OCI-LY3 (cell line): ENCODE results near the gene TRIM28.
A peak's percentile ranks its signal among the peaks of the same experiment; 100 is the strongest.

Experiments
- H2AFZ ChIP-seq: fragments of 200-600, 300-600 bp; shearing (Covaris generic); 2 replicates; pipeline ENCODE4 v1.6.0; 2014; ENCODE audit warnings: antibody characterized with exemption, low read depth, low read length
- H3K27ac ChIP-seq: fragments of 200-600, 300-600 bp; sonication (generic); 2 replicates; pipeline ENCODE4 v1.5.1; 2014; ENCODE audit warnings: mild to moderate bottlenecking, low read length, moderate library complexity, mixed read lengths
- H3K27me3 ChIP-seq: fragments of 200-600, 300-600 bp; sonication (generic); 2 replicates; pipeline ENCODE4 v1.6.1; 2014; ENCODE audit warnings: low read depth, low read length, mixed read lengths
- H3K36me3 ChIP-seq: fragments of 200-600, 300-600 bp; sonication (generic); replicated peaks from 2 replicates; pipeline ENCODE3; 2014; ENCODE audit warnings: low read depth, low read length, mixed read lengths
- H3K4me1 ChIP-seq: fragments of 300-600, 200-600 bp; sonication (generic); 2 replicates; pipeline ENCODE4 v1.6.1; 2014; ENCODE audit warnings: low read length, mixed read lengths
- H3K4me2 ChIP-seq: fragments of 200-600, 300-600 bp; sonication (generic); 2 replicates; pipeline ENCODE4 v1.6.1; 2014; ENCODE audit warnings: low read length, mixed read lengths
- H3K4me3 ChIP-seq: fragments of 300-600, 200-600 bp; sonication (generic); 2 replicates; pipeline ENCODE4 v1.5.1; 2014; ENCODE audit warnings: antibody characterized with exemption, mild to moderate bottlenecking, low read length, moderate library complexity
- H3K79me2 ChIP-seq: fragments of 300-600, 200-600 bp; shearing (Covaris generic); 2 replicates; pipeline ENCODE4 v1.6.1; 2014; ENCODE audit warnings: mild to moderate bottlenecking, low read length, mixed read lengths
- H3K9ac ChIP-seq: fragments of 300-600, 200-600 bp; shearing (Covaris generic); 2 replicates; pipeline ENCODE4 v1.6.0; 2014; ENCODE audit warnings: mild to moderate bottlenecking, low read length, moderate library complexity
- H3K9me3 ChIP-seq: fragments of 200-600, 300-600 bp; shearing (Covaris generic); 2 replicates; pipeline ENCODE4 v1.6.1; 2014; ENCODE audit warnings: low read length, mixed read lengths; ENCODE audit not compliant: insufficient read depth
- H4K20me1 ChIP-seq: fragments of 200-600, 300-600 bp; sonication (generic); 2 replicates; pipeline ENCODE4 v1.6.1; 2016; ENCODE audit warnings: low read length, mixed read lengths; ENCODE audit not compliant: insufficient read depth
- CTCF ChIP-seq: fragments of 200-600, 300-600 bp; sonication (generic); IDR thresholded peaks from 2 replicates; pipeline ENCODE4 v1.5.1; 2014; ENCODE audit warnings: antibody characterized with exemption, low read length, low read depth
- EZH2phosphoT487 ChIP-seq: fragments of 200-600 bp; shearing (Covaris generic); IDR thresholded peaks from 2 replicates; pipeline ENCODE4 v1.6.1; 2018; ENCODE audit warnings: antibody characterized with exemption, mixed run types, low read depth

The TRIM28 gene

GRCh38 chr19:58554494-58555368 lies 10.9 kb downstream of the TRIM28 start, which contains the start of gene CHMP2A:
Gene CHMP2A (minus strand): TSS chr19:58555105. CDS start chr19:58554212, 893 bp downstream.
- peak within 1 kb of the TSS; percentile 85 for H3K4me2 ChIP-seq
- H3K9me3 ChIP-seq: no peaks in the 10 kb centered on the region
- H2AFZ ChIP-seq: 0 out of 2 replicates have a peak within 1 kb of the TSS, but pooled peaks have one; percentile 56
- H3K4me3 ChIP-seq: peak within 1 kb of the TSS; percentile 84
- peaks cover 25% of the 10 kb centered on the region for H3K4me1 ChIP-seq
- H3K36me3 ChIP-seq: peaks cover 45% of the 10 kb centered on the region
- H3K79me2 ChIP-seq: peaks cover 64% of the 10 kb centered on the region
- H4K20me1 ChIP-seq: peaks cover 17% of the 10 kb centered on the region
- H3K27me3 ChIP-seq: no peaks in the 10 kb centered on the region
- no peak for TF ChIP-seq CTCF
- TF ChIP-seq EZH2phosphoT487: no peak
- H3K9ac ChIP-seq: peak within 1 kb of the TSS; percentile 80
- H3K27ac ChIP-seq: peak within 1 kb of the TSS; percentile 82

GRCh38 chr19:58555369-58555885 lies 11.6 kb downstream of the TRIM28 start:
- peak overlapping the region; percentile 84 for H3K4me3 ChIP-seq
- peak overlapping the region; percentile 80 for H3K9ac ChIP-seq
- peaks cover 39% of the 10 kb centered on the region for H3K36me3 ChIP-seq
- H3K4me2 ChIP-seq: peak overlapping the region; percentile 85
- 0 out of 2 replicates have a peak overlapping the region, but pooled peaks have one; percentile 56 for H2AFZ ChIP-seq
- H3K4me1 ChIP-seq: peaks cover 32% of the 10 kb centered on the region
- H4K20me1 ChIP-seq: peaks cover 12% of the 10 kb centered on the region; the same call in 1 of the 2 replicates
- no peak for TF ChIP-seq CTCF
- TF ChIP-seq EZH2phosphoT487: no peak
- no peaks in the 10 kb centered on the region for H3K9me3 ChIP-seq
- no peaks in the 10 kb centered on the region for H3K27me3 ChIP-seq
- peak overlapping the region; percentile 82 for H3K27ac ChIP-seq
- H3K79me2 ChIP-seq: peaks cover 64% of the 10 kb centered on the region

GRCh38 chr19:58555920-58556621 lies 12.2 kb downstream of the TRIM28 start:
- H3K79me2 ChIP-seq: peaks cover 64% of the 10 kb centered on the region
- peak overlapping the region; percentile 82; the same call in 1 of the 2 replicates for H3K27ac ChIP-seq
- no peaks in the 10 kb centered on the region for H3K27me3 ChIP-seq
- H2AFZ ChIP-seq: no peak overlapping the region
- H3K9me3 ChIP-seq: no peaks in the 10 kb centered on the region
- peaks cover 33% of the 10 kb centered on the region for H3K36me3 ChIP-seq
- TF ChIP-seq CTCF: no peak
- H3K4me3 ChIP-seq: no peak overlapping the region
- H3K9ac ChIP-seq: no peak overlapping the region
- H3K4me2 ChIP-seq: peak overlapping the region; percentile 95; the same call in 1 of the 2 replicates
- peaks cover 33% of the 10 kb centered on the region for H3K4me1 ChIP-seq
- H4K20me1 ChIP-seq: 0 out of 2 replicates have a peak, but pooled peaks cover 5% of the 10 kb centered on the region
